WTC11 (cell line): ENCODE results near the gene DNAH5. TPM values are rescaled to one million over a fixed set of nuclear protein-coding genes. Genes with fewer than 3 reads are reported as not detected.

Experiments
- ATAC-seq: fragments of 200-7000 bp; cut with Tn5 transposase; 2 replicates; pipeline ENCODE4 v1.10.0; 2021; ENCODE audit warnings: mild to moderate bottlenecking, moderate library complexity
- CTCF ChIA-PET: fragments of 300-600 bp; sonication (Branson Sonifier 250); formaldehyde crosslinking; loops from one replicate; lab custom pipeline; 2021; ENCODE audit warnings: antibody characterized with exemption; lab: Charles Lee
- POLR2A ChIA-PET: fragments of 350-600 bp; sonication (Branson Sonifier 250); formaldehyde crosslinking; loops from one replicate; lab custom pipeline; 2021; ENCODE audit warnings: antibody characterized with exemption; lab: Charles Lee
- DNase-seq: peaks from one replicate; pipeline ENCODE4 v3.0.0; 2021; ENCODE audit warnings: low spot score
- H3K27ac Mint-ChIP-seq: 2 replicates; pipeline ENCODE4 v1.8.0; 2021; ENCODE audit warnings: mixed read lengths
- H3K27me3 Mint-ChIP-seq: 2 replicates; pipeline ENCODE4 v1.8.0; 2021; ENCODE audit warnings: low read depth, mild to moderate bottlenecking, moderate library complexity, mixed read lengths
- H3K36me3 Mint-ChIP-seq: 2 replicates; pipeline ENCODE4 v1.8.0; 2021; ENCODE audit warnings: mixed read lengths
- H3K4me1 Mint-ChIP-seq: 2 replicates; pipeline ENCODE4 v1.8.0; 2022; ENCODE audit warnings: mixed read lengths
- H3K4me3 Mint-ChIP-seq: 2 replicates; pipeline ENCODE4 v1.8.0; 2021; ENCODE audit warnings: mild to moderate bottlenecking, moderate library complexity, mixed read lengths
- H3K9me3 Mint-ChIP-seq: 2 replicates; pipeline ENCODE4 v1.8.0; 2021; ENCODE audit warnings: mixed read lengths
- CBFB ChIP-seq: sonication (generic); formaldehyde crosslinking; IDR thresholded peaks from 2 replicates; pipeline ENCODE4 v1.8.1; 2022; ENCODE audit warnings: mild to moderate bottlenecking, low read depth, missing genetic modification reagents
- ELF4 ChIP-seq: sonication (generic); formaldehyde crosslinking; IDR thresholded peaks from 2 replicates; pipeline ENCODE4 v1.8.1; 2022; ENCODE audit warnings: low read depth, mild to moderate bottlenecking, moderate library complexity, missing genetic modification reagents
- IRF2 ChIP-seq: sonication (generic); formaldehyde crosslinking; IDR thresholded peaks from 2 replicates; pipeline ENCODE4 v1.8.0; 2022; ENCODE audit warnings: low read depth, missing genetic modification reagents, borderline replicate concordance
- MXD4 ChIP-seq: fragments of 250-450 bp; sonication (Bioruptor Pico); IDR thresholded peaks from 2 replicates; pipeline ENCODE4 v1.8.0; 2021; ENCODE audit warnings: mild to moderate bottlenecking, moderate library complexity, borderline replicate concordance
- NFE2L1 ChIP-seq: sonication (generic); formaldehyde crosslinking; IDR thresholded peaks from 2 replicates; pipeline ENCODE4 v1.8.1; 2023; ENCODE audit warnings: missing genetic modification reagents
- PRRX2 ChIP-seq: fragments of 250-450 bp; sonication (Bioruptor Pico); IDR thresholded peaks from 2 replicates; pipeline ENCODE4 v1.8.0; 2021; ENCODE audit warnings: mild to moderate bottlenecking
- RORB ChIP-seq: fragments of 250-450 bp; sonication (Bioruptor Pico); IDR thresholded peaks from 2 replicates; pipeline ENCODE4 v1.9.0; 2021; ENCODE audit warnings: mild to moderate bottlenecking
- SMAD3 ChIP-seq: sonication (generic); formaldehyde crosslinking; IDR thresholded peaks from 2 replicates; pipeline ENCODE4 v1.8.0; 2022; ENCODE audit warnings: missing genetic modification reagents, mild to moderate bottlenecking, borderline replicate concordance
- SOX15 ChIP-seq: fragments of 250-450 bp; sonication (Bioruptor Pico); IDR thresholded peaks from 2 replicates; pipeline ENCODE4 v1.9.0; 2021; ENCODE audit warnings: mild to moderate bottlenecking
- ZNF121 ChIP-seq: sonication (generic); formaldehyde crosslinking; IDR thresholded peaks from 2 replicates; pipeline ENCODE4 v1.8.0; 2023; ENCODE audit warnings: missing genetic modification reagents
- ZNF138 ChIP-seq: sonication (generic); formaldehyde crosslinking; conservative IDR thresholded peaks from 2 replicates; pipeline ENCODE4 v1.8.1; 2022; ENCODE audit warnings: mild to moderate bottlenecking, moderate library complexity, missing genetic modification reagents
- ZNF396 ChIP-seq: fragments of 250-450 bp; sonication (Bioruptor Pico); IDR thresholded peaks from 2 replicates; pipeline ENCODE4 v1.8.0; 2021; ENCODE audit warnings: mild to moderate bottlenecking, moderate library complexity, borderline replicate concordance
- ZNF416 ChIP-seq: fragments of 250-450 bp; sonication (Bioruptor Pico); IDR thresholded peaks from 2 replicates; pipeline ENCODE4 v1.9.0; 2021; ENCODE audit warnings: mild to moderate bottlenecking, inconsistent platforms
- total RNA-seq: library from RNA; stranded (reverse); gene quantifications from 3 replicates; pipeline ENCODE4 v1.2.3, GENCODE V29; 2021
- TF ChIP-seq, protein P1 (sequence below): sonication (generic); formaldehyde crosslinking; IDR thresholded peaks from 2 replicates; pipeline ENCODE4 v1.8.0; 2023; ENCODE audit warnings: mild to moderate bottlenecking, missing genetic modification reagents
- TF ChIP-seq, protein P2 (sequence below): sonication (generic); formaldehyde crosslinking; IDR thresholded peaks from 2 replicates; pipeline ENCODE4 v1.8.0; 2022; ENCODE audit warnings: missing genetic modification reagents
- TF ChIP-seq, protein P3 (sequence below): sonication (generic); formaldehyde crosslinking; conservative IDR thresholded peaks from 2 replicates; pipeline ENCODE4 v1.8.1; 2022; ENCODE audit warnings: mild to moderate bottlenecking, missing genetic modification reagents
- TF ChIP-seq, protein P4 (sequence below): fragments of 250-450 bp; sonication (Bioruptor Pico); IDR thresholded peaks from 2 replicates; pipeline ENCODE4 v1.9.0; 2021; ENCODE audit warnings: mild to moderate bottlenecking
- TF ChIP-seq, protein P5 (sequence below): sonication (generic); formaldehyde crosslinking; IDR thresholded peaks from 2 replicates; pipeline ENCODE4 v1.8.1; 2022; ENCODE audit warnings: missing genetic modification reagents, borderline replicate concordance
- TF ChIP-seq, protein P6 (sequence below): sonication (generic); formaldehyde crosslinking; IDR thresholded peaks from 2 replicates; pipeline ENCODE4 v1.8.1; 2022; ENCODE audit warnings: mild to moderate bottlenecking, moderate library complexity, missing genetic modification reagents
- TF ChIP-seq, protein P7 (sequence below): sonication (generic); formaldehyde crosslinking; IDR thresholded peaks from 2 replicates; pipeline ENCODE4 v1.8.1; 2023; ENCODE audit warnings: mild to moderate bottlenecking, missing genetic modification reagents, moderate library complexity

DNAH5 gene
- total RNA-seq, 1 experiment from 2014 or later = 0.35 TPM

DNA sequence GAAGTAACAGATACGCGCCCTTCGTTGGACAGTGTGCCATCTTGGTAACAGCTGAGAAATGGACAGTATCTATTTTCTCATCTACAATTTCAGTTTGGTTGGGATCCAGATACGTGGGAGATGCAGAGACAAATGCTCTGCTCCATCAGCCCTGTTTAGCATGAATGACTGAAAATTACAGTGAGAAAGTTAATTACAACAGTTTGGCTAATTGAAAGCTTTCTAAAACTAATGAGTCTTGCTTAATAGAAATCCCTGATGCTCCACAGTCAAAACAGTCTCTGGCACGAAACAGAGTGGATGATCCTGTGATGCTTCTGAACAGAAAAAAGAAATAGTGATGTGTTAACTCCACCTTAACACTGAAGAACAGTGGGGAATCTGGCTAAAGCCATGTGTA lies 140.2 kb downstream of the DNAH5 start:
- H3K4me1 Mint-ChIP-seq = no peaks in the 10 kb centered on the region
- peaks cover 16% of the 10 kb centered on the region for H3K9me3 Mint-ChIP-seq
- H3K27me3 Mint-ChIP-seq = no peaks in the 10 kb centered on the region
- DNase-seq (no peak), ATAC-seq (no peak)
- CTCF ChIA-PET = no interaction called here
- H3K27ac Mint-ChIP-seq = no peak overlapping the region
- no peaks in the 10 kb centered on the region for H3K36me3 Mint-ChIP-seq
- POLR2A ChIA-PET = no interaction called here
- no peak overlapping the region for H3K4me3 Mint-ChIP-seq
- TF ChIP-seq, protein P1, sequence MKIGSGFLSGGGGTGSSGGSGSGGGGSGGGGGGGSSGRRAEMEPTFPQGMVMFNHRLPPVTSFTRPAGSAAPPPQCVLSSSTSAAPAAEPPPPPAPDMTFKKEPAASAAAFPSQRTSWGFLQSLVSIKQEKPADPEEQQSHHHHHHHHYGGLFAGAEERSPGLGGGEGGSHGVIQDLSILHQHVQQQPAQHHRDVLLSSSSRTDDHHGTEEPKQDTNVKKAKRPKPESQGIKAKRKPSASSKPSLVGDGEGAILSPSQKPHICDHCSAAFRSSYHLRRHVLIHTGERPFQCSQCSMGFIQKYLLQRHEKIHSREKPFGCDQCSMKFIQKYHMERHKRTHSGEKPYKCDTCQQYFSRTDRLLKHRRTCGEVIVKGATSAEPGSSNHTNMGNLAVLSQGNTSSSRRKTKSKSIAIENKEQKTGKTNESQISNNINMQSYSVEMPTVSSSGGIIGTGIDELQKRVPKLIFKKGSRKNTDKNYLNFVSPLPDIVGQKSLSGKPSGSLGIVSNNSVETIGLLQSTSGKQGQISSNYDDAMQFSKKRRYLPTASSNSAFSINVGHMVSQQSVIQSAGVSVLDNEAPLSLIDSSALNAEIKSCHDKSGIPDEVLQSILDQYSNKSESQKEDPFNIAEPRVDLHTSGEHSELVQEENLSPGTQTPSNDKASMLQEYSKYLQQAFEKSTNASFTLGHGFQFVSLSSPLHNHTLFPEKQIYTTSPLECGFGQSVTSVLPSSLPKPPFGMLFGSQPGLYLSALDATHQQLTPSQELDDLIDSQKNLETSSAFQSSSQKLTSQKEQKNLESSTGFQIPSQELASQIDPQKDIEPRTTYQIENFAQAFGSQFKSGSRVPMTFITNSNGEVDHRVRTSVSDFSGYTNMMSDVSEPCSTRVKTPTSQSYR (CRISPR knock-in tag) = no peak
- no peak for TF ChIP-seq SMAD3 (CRISPR knock-in tag)
- TF ChIP-seq SOX15 (CRISPR knock-in tag) = no peak
- TF ChIP-seq, protein P2, sequence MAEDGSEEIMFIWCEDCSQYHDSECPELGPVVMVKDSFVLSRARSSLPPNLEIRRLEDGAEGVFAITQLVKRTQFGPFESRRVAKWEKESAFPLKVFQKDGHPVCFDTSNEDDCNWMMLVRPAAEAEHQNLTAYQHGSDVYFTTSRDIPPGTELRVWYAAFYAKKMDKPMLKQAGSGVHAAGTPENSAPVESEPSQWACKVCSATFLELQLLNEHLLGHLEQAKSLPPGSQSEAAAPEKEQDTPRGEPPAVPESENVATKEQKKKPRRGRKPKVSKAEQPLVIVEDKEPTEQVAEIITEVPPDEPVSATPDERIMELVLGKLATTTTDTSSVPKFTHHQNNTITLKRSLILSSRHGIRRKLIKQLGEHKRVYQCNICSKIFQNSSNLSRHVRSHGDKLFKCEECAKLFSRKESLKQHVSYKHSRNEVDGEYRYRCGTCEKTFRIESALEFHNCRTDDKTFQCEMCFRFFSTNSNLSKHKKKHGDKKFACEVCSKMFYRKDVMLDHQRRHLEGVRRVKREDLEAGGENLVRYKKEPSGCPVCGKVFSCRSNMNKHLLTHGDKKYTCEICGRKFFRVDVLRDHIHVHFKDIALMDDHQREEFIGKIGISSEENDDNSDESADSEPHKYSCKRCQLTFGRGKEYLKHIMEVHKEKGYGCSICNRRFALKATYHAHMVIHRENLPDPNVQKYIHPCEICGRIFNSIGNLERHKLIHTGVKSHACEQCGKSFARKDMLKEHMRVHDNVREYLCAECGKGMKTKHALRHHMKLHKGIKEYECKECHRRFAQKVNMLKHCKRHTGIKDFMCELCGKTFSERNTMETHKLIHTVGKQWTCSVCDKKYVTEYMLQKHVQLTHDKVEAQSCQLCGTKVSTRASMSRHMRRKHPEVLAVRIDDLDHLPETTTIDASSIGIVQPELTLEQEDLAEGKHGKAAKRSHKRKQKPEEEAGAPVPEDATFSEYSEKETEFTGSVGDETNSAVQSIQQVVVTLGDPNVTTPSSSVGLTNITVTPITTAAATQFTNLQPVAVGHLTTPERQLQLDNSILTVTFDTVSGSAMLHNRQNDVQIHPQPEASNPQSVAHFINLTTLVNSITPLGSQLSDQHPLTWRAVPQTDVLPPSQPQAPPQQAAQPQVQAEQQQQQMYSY (CRISPR knock-in tag) = no peak
- no peak for TF ChIP-seq ELF4 (CRISPR knock-in tag)
- TF ChIP-seq MXD4 (CRISPR knock-in tag) = no peak
- TF ChIP-seq, protein P3, sequence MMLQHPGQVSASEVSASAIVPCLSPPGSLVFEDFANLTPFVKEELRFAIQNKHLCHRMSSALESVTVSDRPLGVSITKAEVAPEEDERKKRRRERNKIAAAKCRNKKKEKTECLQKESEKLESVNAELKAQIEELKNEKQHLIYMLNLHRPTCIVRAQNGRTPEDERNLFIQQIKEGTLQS = no peak
- TF ChIP-seq ZNF416 (CRISPR knock-in tag) = no peak
- TF ChIP-seq CBFB (CRISPR knock-in tag) = no peak
- no peak for TF ChIP-seq ZNF396 (CRISPR knock-in tag)
- TF ChIP-seq, protein P4, sequence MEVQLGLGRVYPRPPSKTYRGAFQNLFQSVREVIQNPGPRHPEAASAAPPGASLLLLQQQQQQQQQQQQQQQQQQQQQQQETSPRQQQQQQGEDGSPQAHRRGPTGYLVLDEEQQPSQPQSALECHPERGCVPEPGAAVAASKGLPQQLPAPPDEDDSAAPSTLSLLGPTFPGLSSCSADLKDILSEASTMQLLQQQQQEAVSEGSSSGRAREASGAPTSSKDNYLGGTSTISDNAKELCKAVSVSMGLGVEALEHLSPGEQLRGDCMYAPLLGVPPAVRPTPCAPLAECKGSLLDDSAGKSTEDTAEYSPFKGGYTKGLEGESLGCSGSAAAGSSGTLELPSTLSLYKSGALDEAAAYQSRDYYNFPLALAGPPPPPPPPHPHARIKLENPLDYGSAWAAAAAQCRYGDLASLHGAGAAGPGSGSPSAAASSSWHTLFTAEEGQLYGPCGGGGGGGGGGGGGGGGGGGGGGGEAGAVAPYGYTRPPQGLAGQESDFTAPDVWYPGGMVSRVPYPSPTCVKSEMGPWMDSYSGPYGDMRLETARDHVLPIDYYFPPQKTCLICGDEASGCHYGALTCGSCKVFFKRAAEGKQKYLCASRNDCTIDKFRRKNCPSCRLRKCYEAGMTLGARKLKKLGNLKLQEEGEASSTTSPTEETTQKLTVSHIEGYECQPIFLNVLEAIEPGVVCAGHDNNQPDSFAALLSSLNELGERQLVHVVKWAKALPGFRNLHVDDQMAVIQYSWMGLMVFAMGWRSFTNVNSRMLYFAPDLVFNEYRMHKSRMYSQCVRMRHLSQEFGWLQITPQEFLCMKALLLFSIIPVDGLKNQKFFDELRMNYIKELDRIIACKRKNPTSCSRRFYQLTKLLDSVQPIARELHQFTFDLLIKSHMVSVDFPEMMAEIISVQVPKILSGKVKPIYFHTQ (CRISPR knock-in tag) = no peak
- no peak for TF ChIP-seq ZNF121 (CRISPR knock-in tag)
- TF ChIP-seq RORB (CRISPR knock-in tag) = no peak
- no peak for TF ChIP-seq NFE2L1
- TF ChIP-seq ZNF138 (CRISPR knock-in tag) = no peak
- TF ChIP-seq, protein P5, sequence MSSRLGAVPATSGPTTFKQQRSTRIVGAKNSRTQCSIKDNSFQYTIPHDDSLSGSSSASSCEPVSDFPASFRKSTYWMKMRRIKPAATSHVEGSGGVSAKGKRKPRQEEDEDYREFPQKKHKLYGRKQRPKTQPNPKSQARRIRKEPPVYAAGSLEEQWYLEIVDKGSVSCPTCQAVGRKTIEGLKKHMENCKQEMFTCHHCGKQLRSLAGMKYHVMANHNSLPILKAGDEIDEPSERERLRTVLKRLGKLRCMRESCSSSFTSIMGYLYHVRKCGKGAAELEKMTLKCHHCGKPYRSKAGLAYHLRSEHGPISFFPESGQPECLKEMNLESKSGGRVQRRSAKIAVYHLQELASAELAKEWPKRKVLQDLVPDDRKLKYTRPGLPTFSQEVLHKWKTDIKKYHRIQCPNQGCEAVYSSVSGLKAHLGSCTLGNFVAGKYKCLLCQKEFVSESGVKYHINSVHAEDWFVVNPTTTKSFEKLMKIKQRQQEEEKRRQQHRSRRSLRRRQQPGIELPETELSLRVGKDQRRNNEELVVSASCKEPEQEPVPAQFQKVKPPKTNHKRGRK (CRISPR knock-in tag) = no peak
- no peak for TF ChIP-seq PRRX2 (CRISPR knock-in tag)
- TF ChIP-seq IRF2 (CRISPR knock-in tag) = no peak
- TF ChIP-seq, protein P6, sequence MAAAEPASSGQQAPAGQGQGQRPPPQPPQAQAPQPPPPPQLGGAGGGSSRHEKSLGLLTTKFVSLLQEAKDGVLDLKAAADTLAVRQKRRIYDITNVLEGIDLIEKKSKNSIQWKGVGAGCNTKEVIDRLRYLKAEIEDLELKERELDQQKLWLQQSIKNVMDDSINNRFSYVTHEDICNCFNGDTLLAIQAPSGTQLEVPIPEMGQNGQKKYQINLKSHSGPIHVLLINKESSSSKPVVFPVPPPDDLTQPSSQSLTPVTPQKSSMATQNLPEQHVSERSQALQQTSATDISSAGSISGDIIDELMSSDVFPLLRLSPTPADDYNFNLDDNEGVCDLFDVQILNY (CRISPR knock-in tag) = no peak
- TF ChIP-seq, protein P7, sequence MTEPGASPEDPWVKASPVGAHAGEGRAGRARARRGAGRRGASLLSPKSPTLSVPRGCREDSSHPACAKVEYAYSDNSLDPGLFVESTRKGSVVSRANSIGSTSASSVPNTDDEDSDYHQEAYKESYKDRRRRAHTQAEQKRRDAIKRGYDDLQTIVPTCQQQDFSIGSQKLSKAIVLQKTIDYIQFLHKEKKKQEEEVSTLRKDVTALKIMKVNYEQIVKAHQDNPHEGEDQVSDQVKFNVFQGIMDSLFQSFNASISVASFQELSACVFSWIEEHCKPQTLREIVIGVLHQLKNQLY (CRISPR knock-in tag) = no peak
- TF ChIP-seq, all 79 proteins: peak for 0
